Loucy (cell line): Measurements from ENCODE around the gene FAM13C.

ENCODE experiments used
- H2AFZ ChIP-seq: fragments of 200-600 bp; sonication (generic); 2 replicates; pipeline ENCODE4 v1.6.0; 2016; ENCODE audit warnings: antibody characterized with exemption, mild to moderate bottlenecking, low read length, moderate library complexity
- H3F3A ChIP-seq: fragments of 200-600 bp; 2 replicates; pipeline ENCODE4 v1.6.0; 2016; ENCODE audit warnings: antibody characterized with exemption, low read depth, mild to moderate bottlenecking
- H3K27me3 ChIP-seq: fragments of 200-600 bp; sonication (generic); 2 replicates; pipeline ENCODE4 v1.6.1; 2014; ENCODE audit warnings: low read length, mild to moderate bottlenecking; ENCODE audit not compliant: insufficient read depth, poor library complexity, severe bottlenecking
- H3K36me3 ChIP-seq: fragments of 200-600 bp; sonication (generic); 2 replicates; pipeline ENCODE4 v1.6.1; 2016; ENCODE audit warnings: low read length; ENCODE audit not compliant: insufficient read depth
- H3K4me1 ChIP-seq: fragments of 200-600 bp; sonication (generic); 2 replicates; pipeline ENCODE4 v1.5.1; 2014; ENCODE audit warnings: low read length, mild to moderate bottlenecking; ENCODE audit not compliant: insufficient read depth, poor library complexity, severe bottlenecking
- H3K4me2 ChIP-seq: fragments of 200-600 bp; sonication (generic); 2 replicates; pipeline ENCODE4 v1.6.0; 2014; ENCODE audit warnings: antibody characterized with exemption, low read length, low read depth, mild to moderate bottlenecking; ENCODE audit not compliant: poor library complexity, severe bottlenecking
- H3K4me3 ChIP-seq: fragments of 200-600 bp; sonication (generic); 2 replicates; pipeline ENCODE4 v1.5.1; 2014; ENCODE audit warnings: low read length, mild to moderate bottlenecking, mixed read lengths; ENCODE audit not compliant: poor library complexity, severe bottlenecking
- H3K79me2 ChIP-seq: fragments of 200-600 bp; sonication (generic); 2 replicates; pipeline ENCODE4 v1.6.1; 2014; ENCODE audit warnings: low read length; ENCODE audit not compliant: insufficient read depth
- H3K9ac ChIP-seq: fragments of 200-600 bp; sonication (generic); 2 replicates; pipeline ENCODE4 v1.6.0; 2014; ENCODE audit warnings: mild to moderate bottlenecking, low read depth, low read length, moderate library complexity; ENCODE audit not compliant: poor library complexity, severe bottlenecking
- H3K9me2 ChIP-seq: fragments of 200-600 bp; sonication (generic); replicated peaks from 2 replicates; pipeline ENCODE4 v1.6.1; 2016; ENCODE audit warnings: low read depth, low read length, mixed read lengths
- H3K9me3 ChIP-seq: fragments of 200-600 bp; sonication (generic); 2 replicates; pipeline ENCODE4 v1.6.1; 2014; ENCODE audit warnings: mild to moderate bottlenecking, antibody characterized with exemption, low read length, low read depth; ENCODE audit not compliant: insufficient read depth
- H4K20me1 ChIP-seq: fragments of 200-600 bp; sonication (generic); 2 replicates; pipeline ENCODE4 v1.6.0; 2014; ENCODE audit warnings: antibody characterized with exemption, low read length, mild to moderate bottlenecking; ENCODE audit not compliant: insufficient read depth, poor library complexity, severe bottlenecking
- CTCF ChIP-seq: fragments of 200-600 bp; sonication (generic); conservative IDR thresholded peaks from 2 replicates; pipeline ENCODE4 v1.5.1; 2014; ENCODE audit warnings: mild to moderate bottlenecking, antibody characterized with exemption, low read length
- EZH2phosphoT487 ChIP-seq: fragments of 200-600 bp; IDR thresholded peaks from 2 replicates; pipeline ENCODE4 v1.6.1; 2018; ENCODE audit warnings: antibody characterized with exemption, mild to moderate bottlenecking, moderate library complexity, borderline replicate concordance

Gene FAM13C

GRCh38 chr10:59312247-59312646 is 50.1 kb downstream of the FAM13C start:
- Histone ChIP-seq H3K4me2 (no peak overlapping the region), H2AFZ (no peak overlapping the region), H3K79me2 (no peaks in the 10 kb centered on the region), H3K9me2 (no peaks in the 10 kb centered on the region), H3K9ac (no peak overlapping the region), H3K4me3 (no peak overlapping the region), H4K20me1 (no peaks in the 10 kb centered on the region), H3K27me3 (no peaks in the 10 kb centered on the region), H3F3A (no peaks in the 10 kb centered on the region), H3K4me1 (no peaks in the 10 kb centered on the region), H3K9me3 (no peaks in the 10 kb centered on the region), H3K36me3 (no peaks in the 10 kb centered on the region)
- no peak for TF ChIP-seq EZH2phosphoT487
- TF ChIP-seq CTCF, result no peak

- Histone ChIP-seq H3K9me3 (no peaks in the 10 kb centered on the region), H3K27me3 (no peaks in the 10 kb centered on the region), H4K20me1 (no peaks in the 10 kb centered on the region), H3K79me2 (no peaks in the 10 kb centered on the region), H3K9me2 (no peaks in the 10 kb centered on the region), H3K4me3 (no peak overlapping the region), H3K4me2 (no peak overlapping the region), H3K4me1 (no peaks in the 10 kb centered on the region), H3F3A (no peaks in the 10 kb centered on the region), H3K9ac (no peak overlapping the region), H3K36me3 (no peaks in the 10 kb centered on the region), H2AFZ (no peak overlapping the region)
- TF ChIP-seq EZH2phosphoT487, result no peak
- TF ChIP-seq CTCF, result no peak
These were observed 51.3 kb downstream of the FAM13C start for GRCh38 chr10:59311025-59311424.

- Histone ChIP-seq H3K4me3 (no peak overlapping the region), H4K20me1 (no peaks in the 10 kb centered on the region), H3K9me3 (no peaks in the 10 kb centered on the region), H3K4me2 (no peak overlapping the region), H3K27me3 (no peaks in the 10 kb centered on the region), H3K4me1 (no peaks in the 10 kb centered on the region), H3K9ac (no peak overlapping the region), H3K36me3 (no peaks in the 10 kb centered on the region), H3K9me2 (no peaks in the 10 kb centered on the region), H3F3A (no peaks in the 10 kb centered on the region), H3K79me2 (no peaks in the 10 kb centered on the region), H2AFZ (no peak overlapping the region)
- TF ChIP-seq CTCF, result no peak
- TF ChIP-seq EZH2phosphoT487, result no peak
These were observed 51.9 kb downstream of the FAM13C start for GRCh38 chr10:59310324-59310914.
